ENCODE data around the gene RIBC2.
A peak's percentile ranks its signal among the peaks of the same experiment; 100 is the strongest.
"Not testable (repeated sequence)": the region's sequence is repeated elsewhere in the genome, so short reads cannot be mapped to it uniquely, and the experiment has no call there.

Gene RIBC2

DNA sequence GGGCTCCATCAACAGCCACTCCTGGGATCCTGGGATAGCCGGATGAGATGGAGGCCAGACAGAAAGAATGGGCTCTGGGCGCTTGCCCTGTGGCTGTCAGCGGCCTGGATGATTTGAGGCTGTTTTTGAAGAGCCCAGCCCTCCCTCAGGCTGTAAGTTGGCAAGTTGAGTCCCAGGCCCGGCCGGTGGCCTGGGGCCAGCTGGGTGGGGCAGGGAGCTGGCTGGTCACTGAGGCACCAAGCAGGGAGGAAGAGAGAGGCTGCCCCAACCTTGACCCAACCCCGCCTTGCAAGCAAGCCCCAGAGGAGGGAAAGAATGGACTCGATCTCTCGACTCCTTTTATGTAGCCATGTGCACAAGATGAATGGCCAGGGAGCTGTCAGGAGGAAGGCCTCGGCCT lies 34.9 kb downstream of the RIBC2 start:
- no peak for DNase-seq

- DNase-seq = not testable (repeated sequence)
Observed at GRCh38 chr22:45449442-45449841, 35.9 kb downstream of the RIBC2 start.

DNA sequence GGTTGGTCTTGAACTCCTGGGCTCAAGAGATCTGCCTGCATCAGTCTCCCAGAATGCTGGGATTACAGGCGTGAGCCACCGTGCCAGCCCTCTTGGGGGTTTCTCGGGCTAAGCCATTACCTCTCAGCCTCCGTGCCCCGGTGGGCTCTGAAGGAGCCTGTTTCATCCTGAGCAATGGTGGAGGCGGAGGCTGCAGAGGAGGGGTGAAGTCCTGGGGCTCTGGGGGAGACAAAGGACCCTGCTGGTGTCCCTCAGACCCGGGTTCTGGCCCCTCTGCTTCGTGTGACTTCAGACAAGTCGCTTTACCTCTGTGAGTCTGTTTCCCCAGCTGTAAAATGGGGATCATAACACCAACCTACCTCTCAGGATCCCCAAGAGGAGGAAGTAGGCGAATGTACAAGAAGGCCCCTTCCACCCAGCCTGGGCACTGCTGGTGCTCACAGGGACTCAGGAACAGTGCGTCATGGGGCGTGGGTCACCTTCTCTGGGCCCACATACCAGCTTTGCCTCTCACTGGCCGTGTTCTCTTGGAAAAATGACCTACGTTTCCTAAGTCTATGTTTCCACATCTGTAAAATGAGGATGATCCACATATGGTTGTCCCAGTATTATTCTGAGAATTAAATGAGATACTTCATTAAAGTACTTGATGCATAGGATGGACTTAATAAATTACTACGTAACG lies 36.8 kb downstream of the RIBC2 start:
- DNase-seq = no peak

DNA sequence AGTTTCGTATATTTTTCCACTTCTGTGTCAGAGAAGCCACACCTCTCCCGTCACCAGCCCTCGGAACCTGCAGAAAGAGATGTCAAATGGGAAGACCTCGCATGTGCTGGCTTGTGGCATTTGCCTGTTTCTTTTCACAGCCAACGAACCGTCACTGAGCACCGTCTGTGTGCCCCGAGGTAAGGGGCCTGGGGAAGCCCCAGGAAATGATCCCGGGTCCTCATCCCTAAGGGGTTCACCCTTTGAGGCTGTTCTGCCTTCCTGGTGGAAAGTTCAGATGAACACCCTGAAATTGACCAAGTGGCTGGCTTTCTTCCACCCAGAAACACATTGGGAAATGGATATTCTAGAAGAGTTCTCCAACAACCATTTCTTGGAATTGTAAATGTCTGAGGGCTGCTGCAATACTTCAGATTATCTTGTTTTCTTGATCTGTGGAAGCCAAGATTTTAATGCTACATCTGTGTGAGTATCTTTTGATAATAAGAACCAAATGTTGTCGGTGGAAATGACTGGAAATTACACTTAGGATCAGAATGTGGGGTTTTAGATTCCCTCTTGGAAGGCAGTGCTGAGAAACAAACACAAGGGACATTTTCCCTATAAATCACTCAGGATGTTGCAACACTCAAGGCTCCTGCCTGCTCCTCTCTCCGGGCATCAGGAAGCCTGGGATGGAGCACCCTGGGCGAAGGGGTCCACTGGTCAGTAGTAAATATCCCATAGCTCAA lies 37.6 kb downstream of the RIBC2 start:
- no peak for DNase-seq

DNA sequence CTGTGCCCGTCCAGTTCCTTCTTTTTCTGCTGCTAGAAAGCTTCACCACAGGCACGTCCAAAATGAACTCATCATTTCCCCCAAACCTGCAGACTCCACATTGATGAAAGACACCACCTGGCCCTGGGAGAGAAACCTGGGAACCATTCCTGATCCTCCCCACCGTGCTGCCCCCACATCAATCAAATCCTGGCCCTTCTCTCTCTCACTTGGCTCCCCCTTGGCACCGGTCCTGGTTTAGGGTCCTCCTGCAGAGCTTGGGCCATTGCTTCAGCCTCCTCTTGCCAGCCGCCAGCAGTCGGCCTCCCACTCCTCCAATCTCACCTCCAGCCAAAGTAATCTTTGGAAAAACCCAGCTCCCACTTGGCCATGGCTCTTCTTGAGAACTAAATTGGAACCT lies 38.5 kb downstream of the RIBC2 start:
- no peak for DNase-seq

DNA sequence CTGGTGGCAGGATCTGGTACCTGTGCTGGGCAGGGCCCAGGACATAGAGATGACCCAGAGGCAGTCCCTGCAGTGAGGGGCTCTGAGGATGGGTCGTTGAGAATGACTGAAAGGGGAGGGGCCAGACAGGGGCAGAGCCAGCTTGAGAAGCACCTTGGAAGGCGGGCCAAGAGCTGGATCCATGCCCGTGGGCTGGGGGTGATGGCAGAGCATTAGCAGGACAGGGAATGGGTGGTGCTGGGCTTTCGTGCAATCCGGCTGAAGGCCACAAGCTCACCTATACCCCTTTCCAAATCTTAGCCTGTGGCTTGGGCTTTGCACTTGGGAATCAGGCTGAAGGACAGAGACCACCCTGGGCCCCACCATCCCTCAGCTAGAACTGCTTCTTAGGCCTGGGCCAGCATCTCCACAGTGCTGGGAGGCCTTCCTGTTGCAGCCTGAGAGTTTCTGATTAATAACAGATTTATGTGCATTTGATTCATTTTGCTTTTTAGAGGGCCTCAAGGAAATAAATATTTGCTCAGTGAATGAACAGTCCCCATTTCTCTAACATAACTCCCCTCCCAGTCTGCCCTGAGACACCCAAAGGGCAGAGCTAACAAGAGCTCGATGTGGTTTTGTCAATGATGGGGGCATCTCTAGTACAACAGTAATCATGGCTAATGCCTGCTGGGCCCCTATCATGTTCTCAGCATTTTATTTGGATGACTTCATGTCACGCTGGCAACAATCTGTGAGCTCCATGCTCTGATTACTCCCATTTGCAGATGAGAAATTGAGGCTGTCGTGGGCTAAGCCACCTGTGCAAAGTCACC lies 39.3 kb downstream of the RIBC2 start:
- DNase-seq = no peak

DNA sequence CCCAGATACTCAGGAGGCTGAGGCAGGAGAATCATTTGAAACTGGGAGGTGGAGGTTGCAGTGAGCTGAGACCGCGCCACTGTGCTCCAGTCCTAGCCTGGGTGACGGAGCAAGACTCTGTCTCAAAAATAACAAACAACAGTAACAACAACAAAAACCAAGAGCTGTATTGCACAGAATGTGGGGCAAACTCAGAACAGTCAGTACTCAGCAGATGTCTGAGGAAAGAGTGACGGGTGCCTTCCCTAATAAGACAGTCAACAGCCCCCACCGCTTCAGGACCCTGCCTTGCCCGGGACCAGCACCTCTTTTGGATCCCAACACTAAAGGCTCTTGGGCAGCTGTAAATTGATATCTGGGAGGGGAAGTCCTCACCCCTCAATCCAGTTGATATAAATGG lies 40.3 kb downstream of the RIBC2 start:
- DNase-seq = no peak

DNA sequence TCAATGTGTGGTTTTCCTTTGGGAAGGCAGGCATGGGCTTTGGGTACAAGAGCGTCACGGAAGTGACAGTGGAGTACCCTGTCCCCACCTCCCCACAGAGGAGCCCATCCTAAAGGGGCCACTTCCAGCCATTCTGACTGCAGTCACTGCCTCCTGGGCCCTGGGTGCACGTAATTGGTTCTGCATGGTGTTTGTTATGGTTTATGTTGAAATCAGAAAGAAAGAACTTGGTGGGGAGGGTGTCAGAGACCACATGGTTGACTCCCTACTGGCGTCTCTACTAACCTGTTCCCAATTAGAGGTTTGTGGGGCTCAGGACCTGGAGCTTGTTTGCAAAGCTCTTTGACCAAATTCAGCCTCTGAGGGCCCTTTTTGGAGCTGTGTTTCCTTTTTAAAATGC lies 40.8 kb downstream of the RIBC2 start:
- no peak for DNase-seq

GRCh38 chr22:45455212-45455611 lies 41.7 kb downstream of the RIBC2 start:
- DNase-seq = no peak

GRCh38 chr22:45455621-45456020 lies 42.1 kb downstream of the RIBC2 start:
- no peak for DNase-seq

- DNase-seq = no peak
Observed at GRCh38 chr22:45456811-45457210, 43.3 kb downstream of the RIBC2 start.

DNA sequence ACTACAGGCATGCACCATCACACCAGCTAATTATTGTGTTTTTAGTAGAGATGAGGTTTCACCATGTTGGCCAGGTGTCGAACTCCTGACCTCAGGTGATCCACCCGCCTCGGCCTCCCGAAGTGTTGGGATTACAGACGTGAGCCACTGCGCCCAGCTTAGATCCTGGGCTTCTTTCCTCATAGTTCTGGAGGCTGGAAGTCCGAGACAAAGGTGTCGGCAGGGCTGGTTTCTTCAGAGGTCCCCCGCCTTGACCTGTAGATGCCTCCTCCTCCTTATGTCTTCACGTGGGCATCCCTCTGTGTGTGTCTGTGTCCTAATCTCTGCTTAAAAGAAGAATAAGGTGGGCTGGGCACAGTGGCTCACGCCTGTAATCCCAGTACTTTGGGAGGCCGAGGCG lies 45.0 kb downstream of the RIBC2 start:
- no peak for DNase-seq

- DNase-seq = no peak
Observed at GRCh38 chr22:45459235-45459634, 45.7 kb downstream of the RIBC2 start.

DNA sequence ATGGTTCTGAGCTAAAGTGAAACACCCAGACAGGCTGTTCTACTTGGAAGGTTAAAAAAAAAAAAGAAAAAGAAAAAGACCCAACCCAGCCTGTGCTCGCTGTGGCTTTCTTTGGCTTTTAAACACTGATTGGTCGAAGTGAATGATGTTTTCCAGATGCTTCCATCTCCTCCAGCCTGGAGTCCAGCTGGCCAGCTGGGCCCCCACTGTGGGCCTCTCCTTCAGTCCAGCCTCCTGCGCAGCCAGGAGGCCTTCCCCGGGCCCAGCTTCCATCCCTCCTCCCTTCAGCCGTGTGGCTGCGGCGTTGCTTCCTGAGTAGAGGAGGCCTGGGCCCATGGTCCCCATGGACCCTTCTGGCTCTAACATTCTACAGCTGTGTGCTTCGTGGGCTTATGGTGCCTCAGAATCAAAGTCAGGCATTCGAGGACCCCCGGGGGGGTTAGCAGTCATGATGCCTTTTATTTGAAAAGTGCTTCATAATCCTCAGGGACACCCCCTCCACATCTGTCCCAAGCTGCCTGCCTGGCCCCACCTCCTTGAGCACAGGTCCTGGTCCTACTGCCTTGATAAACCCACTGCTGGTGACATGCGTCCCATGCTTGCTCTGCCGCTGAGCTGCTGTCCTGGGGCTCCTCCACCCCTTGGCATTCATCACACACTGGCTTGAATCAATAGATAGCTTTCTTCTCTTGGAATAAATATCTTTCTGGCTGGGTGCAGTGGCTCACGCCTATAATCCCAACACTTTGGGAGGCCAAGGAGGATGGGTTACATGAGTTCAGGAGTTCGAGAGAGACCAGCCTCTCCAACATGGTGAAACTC lies 47.0 kb downstream of the RIBC2 start:
- no peak for DNase-seq

GRCh38 chr22:45462034-45462655 lies 48.7 kb downstream of the RIBC2 start:
- no peak for DNase-seq

DNA sequence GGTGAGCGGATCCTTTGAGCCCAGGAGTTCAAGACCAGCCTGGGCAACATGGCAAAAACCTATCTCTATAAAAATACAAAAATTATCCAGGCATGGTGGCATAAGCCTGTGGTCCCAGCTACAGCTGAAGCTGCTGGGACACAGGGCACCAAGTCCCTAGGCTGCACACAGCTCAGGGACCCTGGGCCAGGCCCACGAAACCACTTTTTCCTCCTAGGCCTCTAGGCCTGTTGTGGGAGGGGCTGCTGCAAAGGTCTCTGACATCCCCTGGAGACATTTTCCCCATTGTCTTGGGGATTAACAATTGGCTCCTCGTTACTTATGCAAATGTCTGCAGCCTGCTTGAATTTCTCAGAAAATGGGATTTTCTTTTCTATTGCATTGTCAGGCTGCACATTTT lies 50.2 kb downstream of the RIBC2 start:
- DNase-seq = not testable (repeated sequence)

DNA sequence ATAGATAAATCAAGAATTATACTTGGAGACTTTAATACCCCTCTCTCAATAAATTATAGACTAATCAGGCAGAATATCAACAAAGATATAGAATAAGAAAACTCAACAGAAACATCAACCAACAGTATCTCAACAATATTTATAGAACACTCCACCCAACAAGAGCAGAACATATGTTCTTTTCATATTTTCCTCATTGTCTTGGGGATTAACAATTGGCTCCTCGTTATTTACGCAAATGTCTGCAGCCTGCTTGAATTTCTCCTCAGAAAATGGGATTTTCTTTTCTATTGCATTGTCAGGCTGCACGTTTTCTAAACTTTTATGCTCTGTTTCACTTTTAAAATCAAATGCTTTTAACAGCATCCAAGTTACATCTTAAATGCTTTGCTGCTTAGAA lies 52.1 kb downstream of the RIBC2 start:
- DNase-seq = no peak

DNA sequence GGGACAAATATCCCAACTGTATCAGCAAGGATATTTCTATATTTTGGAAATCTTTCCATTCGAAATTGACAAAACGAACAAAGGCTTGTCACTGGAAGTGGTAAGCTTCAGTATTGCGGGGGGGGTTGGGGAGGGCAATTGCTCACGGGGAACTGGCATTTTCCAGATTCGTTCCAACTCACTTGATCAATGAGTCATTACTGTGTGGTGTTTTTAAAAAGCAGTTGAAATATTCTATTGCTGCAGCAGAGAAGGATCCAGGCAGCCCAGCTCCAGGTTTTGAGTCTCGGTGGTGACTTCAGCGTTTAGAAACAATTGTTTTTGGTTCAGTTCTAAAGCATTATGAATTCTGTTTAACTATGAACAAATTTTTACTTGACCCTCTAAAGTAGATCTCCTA lies 55.4 kb downstream of the RIBC2 start:
- peak in 14 of 56 donors; percentile 1 to 55 (median 23) for DNase-seq

DNA sequence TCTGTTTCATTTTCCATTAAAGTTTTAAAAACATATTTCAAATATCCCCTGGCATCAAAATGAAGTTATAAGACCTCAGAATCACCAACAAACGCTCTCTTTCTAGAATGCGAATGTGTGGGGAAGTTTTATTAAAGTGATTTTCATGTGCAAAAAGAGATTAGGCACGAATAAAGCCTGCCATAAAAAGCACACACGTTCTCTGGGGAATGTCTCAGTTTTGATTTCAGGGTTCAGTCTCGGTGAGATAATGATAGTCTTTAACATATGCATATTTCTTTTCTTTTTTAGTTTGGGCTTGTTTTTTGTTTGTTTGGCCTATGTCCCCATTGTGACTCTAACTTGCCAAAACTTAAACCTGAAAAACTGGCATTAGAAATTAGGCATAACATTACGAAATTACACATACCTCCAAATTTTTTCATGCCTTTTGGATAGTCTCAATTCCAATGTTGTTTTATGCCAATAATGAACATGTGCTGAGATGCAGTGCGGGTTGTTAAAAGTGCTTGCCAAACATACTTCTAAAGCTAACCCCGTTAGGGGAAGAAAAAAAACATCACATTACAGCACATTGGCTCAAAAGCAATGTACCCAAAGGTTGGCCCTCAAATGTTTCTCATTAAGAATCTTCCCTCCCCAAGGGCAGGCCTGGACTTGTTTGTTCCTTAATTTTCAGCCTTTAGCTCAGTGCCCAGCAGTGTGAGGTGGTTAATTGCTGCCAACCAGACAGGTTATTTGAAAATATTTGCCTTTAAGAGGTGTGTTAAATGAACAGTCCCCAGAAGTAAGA lies 56.0 kb downstream of the RIBC2 start:
- DNase-seq = peak in 1 of 56 donors; percentile 30

DNA sequence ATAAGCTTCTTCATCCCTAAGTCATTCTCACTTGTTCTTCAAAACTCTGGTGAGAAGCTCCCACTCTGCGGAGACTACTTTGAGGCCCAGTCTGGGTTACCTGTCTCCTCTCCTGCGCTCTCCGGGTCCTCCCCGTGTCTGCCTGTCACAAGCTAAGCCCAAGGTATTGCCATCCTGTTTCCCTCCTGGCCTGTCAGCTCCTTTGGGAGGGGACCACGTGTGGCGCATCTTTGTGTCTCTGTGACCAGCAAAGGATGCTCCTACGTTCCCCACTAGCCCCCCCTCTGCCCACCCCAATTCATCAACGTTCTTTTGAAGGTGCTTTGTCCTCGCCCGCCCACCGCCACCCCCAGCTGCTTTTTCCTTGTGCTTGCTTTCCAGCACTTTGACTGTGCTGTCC lies 57.4 kb downstream of the RIBC2 start:
- DNase-seq = no peak
